Left kidney (tissue), 1 donor: ENCODE measurements around the gene SMPDL3B. TPM values are rescaled to one million over a fixed set of nuclear protein-coding genes. Genes with fewer than 3 reads are reported as not detected.

Source experiments
- polyA plus RNA-seq: library from polyadenylated mRNA; unstranded; fragments of 120-200 nt; gene quantifications from one replicate; pipeline ENCODE4 v1.2.1, GENCODE V29; 2013; ENCODE audit not compliant: insufficient read length

Gene SMPDL3B
- polyA plus RNA-seq, 1 donor: 12.8 TPM

Other genes starting within 250 kb of the SMPDL3B start
- 20.4 TPM for gene FAM76A, start 209.0 kb upstream of the SMPDL3B start, polyA plus RNA-seq
- gene STX12, start 161.8 kb upstream of the SMPDL3B start, polyA plus RNA-seq: 54.7 TPM
- gene PPP1R8, start 104.2 kb upstream of the SMPDL3B start, polyA plus RNA-seq: 55.5 TPM
- gene THEMIS2, start 62.5 kb upstream of the SMPDL3B start, polyA plus RNA-seq: 2.3 TPM
- 58.8 TPM for gene RPA2, start 20.4 kb upstream of the SMPDL3B start, polyA plus RNA-seq
- 7.8 TPM for gene XKR8, start 25.0 kb downstream of the SMPDL3B start, polyA plus RNA-seq
- gene EYA3, start 153.6 kb downstream of the SMPDL3B start, polyA plus RNA-seq: 64.1 TPM
- gene PTAFR, start 241.7 kb downstream of the SMPDL3B start, polyA plus RNA-seq: 1.9 TPM